Activated CD8-positive, alpha-beta memory T cell treated with anti-CD3 and anti-CD28 coated beads, Interleukin-2, amount 50 U/mL, for 1 hour (primary cell): ENCODE measurements around the gene ATF3.

Source experiments
- DNase-seq: peaks from one replicate; pipeline ENCODE4 v3.0.0-alpha.2; 2020; ENCODE audit errors: extremely low read depth

The ATF3 gene, protein sequence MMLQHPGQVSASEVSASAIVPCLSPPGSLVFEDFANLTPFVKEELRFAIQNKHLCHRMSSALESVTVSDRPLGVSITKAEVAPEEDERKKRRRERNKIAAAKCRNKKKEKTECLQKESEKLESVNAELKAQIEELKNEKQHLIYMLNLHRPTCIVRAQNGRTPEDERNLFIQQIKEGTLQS

DNA sequence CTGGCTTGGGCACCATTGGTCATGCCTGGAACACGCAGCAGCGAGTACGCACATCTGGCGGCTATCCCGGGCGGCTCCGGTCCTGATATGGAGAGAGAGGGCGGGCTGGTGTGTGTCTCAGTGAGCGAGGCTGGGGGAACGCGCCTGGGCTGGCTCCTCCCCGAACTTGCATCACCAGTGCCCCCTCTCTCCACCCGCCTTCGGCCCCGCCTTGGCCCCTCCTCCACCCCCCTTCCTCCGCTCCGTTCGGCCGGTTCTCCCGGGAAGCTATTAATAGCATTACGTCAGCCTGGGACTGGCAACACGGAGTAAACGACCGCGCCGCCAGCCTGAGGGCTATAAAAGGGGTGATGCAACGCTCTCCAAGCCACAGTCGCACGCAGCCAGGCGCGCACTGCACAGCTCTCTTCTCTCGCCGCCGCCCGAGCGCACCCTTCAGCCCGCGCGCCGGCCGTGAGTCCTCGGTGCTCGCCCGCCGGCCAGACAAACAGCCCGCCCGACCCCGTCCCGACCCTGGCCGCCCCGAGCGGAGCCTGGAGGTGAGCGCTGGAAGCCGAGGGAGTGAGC is at the start of gene ATF3:
ATF3 (plus strand) TSS at position 370 of the 567 bp plus-strand sequence. CDS start 6,261 bp downstream, outside the sequence.
- DNase-seq: peak; percentile 69

DNA sequence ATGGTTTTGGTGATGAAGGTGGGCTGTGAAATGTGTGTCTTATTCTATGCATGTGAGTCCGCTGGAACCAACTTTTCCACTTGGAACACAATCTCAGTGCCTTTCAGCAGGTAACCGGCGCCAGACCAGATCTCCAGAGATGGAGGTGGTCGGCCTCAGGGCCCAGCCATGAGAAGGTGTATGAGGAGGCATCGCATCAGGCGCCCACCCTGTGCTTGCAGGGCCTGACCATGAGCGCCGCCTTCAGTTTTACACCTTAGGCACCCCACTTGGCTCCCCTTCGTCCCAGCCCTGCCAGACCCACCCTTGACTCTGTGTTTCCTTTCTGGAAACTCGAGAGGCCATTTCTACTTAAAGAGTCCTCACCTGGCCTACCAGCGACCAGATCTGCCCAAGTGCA is 48.6 kb upstream of the ATF3 start:
- no peak for DNase-seq

DNA sequence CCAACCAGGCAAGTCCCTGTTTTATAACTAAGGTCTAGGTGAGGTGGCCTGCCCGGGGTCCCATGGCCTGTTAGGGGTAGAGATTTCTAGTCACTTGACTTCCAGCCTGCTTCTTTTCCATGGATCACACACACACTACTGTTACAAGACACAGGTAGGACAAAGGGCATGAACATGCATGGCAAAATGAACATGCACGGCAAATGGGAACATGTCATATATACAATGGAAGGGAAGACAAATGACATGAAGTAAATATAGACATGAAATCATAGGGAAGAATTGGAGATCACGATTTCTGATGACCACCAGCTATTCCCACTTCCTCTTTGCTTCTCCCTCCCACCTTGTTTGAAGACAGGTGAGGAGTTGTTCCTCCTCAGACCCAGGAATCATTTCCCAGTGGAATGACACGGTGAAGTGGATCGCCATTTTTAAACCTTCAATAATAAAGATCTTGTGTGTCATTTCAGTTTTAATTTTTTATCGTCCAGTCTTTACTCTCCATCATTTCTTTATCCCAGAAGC is 47.6 kb upstream of the ATF3 start:
- DNase-seq: no peak

DNA sequence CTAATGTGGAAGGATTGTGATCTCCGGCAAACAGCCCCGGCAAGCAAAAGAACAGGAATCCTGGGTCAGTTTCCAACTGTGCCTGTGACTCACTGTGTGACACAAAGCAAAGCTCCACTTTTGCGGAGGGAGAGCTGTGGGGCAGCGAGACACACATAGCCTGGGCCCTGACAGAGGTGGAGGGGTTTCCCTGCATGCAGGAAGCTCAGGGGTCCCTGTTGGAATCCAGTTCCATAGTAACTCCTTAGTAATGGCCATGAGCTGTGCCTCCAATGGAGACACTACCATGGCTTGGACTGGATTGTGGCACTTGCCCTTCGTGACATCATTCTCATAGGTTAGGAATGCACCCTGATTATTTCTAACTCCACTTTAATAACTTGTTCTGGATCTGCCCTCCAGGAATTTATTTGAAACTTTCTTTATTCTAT is 47.0 kb upstream of the ATF3 start:
- DNase-seq: no peak

DNA sequence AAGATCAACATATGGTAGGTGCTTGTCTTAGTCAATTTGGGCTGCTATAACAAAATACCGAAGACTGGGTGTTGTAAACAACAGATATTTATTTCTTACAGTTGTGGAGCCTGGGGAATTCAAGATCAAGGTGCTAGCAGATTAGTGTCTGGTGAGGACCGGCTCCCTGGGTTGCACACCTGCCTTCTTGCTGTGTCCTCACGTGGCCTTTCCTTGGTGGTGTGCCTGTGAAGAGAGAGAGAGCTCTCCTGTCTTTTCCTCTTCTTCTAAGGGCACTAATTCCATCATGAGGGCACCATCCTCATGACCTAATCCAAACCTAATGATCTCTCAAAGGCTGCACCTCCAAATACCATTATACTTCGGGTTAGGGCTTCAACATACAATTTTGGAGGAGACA is 45.8 kb upstream of the ATF3 start:
- DNase-seq: no peak

DNA sequence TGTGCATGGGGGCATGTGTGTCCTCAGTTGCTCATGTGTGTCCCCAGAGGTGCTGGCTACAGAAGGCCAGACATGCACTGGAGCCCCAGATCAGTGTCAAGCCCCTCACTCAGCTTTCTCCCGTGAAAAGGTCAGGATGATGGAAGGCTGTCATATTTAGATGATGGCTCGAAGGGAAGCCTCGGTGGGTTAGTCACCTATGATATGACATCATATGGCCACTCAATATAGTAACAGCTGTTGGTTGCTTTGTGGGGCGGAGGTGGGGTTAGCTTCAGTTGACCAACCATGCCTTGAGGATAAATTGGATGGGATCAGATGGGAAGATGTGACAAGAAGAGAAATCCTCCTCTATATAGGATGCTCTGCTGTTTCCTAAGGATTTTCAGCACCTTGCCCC is 43.5 kb upstream of the ATF3 start:
- DNase-seq: no peak

DNA sequence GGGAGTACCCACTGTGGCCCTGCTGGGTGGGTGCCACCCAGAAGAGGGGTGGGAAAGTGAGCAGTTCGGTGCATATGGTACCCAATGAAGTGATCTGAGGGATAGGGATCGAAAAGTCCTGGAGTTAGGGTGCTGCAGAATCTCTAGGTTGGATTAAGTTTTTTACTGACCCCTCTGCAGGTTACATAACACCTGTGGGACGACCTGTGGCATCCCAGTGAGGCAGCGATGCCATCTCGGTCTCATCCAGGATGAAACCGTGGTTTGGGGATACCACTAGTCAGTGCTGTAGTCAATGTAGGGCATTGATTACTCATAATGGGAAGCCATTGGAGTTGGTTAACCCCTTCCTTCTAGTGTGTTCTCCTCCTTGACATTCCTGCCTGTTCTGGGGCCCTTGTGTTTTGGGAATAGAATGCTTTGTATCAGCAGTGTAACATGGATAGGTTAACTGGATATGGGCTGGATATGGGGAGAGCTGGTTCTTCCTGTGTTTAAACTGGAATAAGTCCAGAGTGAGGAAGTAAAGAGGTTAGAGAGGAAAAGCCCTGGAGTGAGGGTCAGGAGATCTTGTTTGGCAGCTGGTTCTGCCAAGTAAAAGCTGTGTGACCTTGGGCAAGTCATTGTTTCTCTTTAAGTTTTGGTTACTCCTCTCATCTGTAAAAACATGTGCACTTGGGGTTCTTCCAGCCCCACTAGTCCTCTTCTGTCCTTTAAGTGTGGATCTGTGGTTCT is 42.8 kb upstream of the ATF3 start:
- no peak for DNase-seq

DNA sequence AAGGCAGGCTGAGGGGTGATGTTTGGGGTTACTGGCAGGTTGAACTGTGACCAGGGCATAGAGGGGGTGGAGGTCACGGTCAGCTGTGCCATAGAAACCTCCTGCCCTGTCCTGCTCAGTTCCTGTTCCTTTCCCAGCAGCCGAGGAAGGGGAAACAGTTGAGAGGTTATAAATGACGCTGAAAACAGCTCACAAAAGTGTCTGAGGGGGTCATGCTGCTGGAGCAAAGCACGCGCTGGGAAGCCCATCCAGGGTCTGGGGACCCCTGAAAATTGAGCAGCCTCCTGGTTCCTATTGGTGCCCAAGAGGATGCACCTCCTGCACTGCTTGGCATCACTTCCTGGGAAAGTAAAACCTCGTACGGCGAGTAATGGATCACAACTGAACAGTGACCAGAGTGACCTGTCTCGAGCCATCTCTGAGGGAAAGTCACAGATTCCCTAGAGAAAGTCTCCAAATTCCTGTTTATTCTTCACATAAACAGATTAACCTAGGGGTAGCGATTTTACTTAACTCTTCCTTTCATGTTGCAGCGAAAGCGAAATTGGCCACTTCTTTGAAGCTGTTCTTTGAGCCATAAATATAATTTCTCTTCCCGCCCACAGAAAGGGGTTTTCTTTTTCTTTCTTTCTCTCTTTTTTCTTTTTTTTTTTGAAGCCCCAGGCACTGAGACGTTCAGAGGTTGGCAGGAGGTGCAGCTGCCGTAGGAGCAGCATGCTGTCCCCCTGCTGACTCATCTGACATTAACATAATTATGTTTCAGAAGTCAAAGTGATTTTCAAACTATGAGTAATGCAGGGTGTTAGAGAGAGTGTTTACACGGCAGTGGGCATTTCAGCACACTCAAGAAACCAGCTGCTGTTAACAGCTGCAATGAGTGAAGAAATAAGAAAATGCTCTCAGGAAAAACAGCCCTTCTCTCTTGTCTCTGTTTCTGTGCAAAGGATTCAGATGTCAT is 41.8 kb upstream of the ATF3 start:
- peak; percentile 32 for DNase-seq

DNA sequence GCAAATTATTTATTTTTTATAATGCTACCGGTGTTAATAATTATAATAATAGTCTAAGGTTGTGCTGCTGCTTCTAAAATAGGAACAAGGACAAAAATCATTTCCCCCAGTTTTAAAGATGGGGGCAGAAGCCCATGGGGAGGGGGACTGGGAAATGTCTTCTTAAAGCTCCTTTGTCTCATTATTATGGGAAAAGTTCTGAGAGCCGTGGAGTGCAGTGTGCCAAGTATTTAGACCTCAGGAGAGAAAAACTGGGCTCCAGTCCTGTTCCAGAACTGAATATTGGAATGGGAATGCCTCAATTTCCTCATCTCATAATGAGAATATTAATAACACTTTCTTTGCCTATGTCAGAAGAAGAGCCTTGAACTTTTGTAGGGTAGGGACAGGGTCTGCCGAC is 40.9 kb upstream of the ATF3 start:
- no peak for DNase-seq

DNA sequence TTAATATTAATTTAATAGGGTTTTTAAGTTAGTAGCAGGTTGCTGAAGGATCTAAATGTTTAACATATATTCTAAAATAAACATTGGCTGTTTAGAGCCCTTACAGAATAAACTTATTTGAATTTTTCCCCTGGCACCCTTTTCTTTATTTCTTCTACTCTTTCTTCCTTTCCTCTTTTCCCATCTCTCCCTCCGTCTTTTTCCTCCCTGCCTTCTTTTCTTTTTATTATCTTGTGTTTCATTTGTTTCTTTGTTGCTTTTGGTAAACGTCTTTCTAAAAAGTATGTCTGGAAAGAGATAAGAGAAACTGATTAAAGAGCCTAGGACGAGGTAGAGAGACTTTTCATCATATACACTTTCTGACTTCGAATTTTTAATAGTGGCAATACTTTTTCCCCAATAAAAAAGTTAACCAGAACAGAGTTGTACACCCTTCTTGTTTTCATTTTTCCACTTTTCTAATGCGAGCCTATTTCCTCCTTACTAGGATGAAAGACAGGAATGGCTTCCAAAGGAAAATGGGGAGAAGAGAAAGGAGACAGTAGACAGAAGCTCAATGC is 39.5 kb upstream of the ATF3 start:
- no peak for DNase-seq

DNA sequence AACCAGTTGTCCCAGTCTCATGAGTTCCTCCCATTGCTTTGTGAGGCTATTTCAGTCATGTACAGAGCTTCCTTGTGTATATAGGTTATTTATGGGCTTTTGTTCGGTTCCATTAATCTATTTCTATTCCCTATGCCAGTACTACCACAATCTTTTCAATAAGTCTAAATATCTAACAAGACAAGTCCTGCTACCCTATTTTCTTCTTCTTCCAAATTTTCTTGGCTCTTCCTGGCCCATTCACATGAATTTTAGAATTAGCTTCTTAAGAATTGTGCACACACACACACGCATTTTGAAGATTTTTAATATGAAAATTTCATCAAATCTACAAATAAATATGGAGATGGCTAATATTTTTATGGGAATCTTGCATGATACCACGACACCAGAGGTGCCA is 33.8 kb upstream of the ATF3 start:
- DNase-seq: no peak

DNA sequence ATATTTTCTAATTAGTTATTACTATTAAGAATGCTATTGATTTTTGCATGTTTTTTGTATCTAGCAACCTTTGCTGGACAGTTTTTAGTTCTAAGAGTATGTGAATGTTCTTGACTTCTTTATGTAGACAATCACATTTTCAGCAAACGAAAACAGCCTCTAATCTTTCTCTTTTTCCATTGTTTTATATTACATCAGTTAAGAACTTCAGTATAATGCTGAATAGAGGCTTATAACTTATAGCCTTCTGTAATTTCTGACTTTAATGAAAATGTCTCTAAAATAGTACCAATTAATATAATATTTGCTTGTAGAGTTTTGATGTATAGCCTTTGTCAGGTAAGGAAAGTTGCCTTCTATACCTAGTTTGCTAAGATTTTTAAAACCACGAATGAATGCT is 33.2 kb upstream of the ATF3 start:
- no peak for DNase-seq

DNA sequence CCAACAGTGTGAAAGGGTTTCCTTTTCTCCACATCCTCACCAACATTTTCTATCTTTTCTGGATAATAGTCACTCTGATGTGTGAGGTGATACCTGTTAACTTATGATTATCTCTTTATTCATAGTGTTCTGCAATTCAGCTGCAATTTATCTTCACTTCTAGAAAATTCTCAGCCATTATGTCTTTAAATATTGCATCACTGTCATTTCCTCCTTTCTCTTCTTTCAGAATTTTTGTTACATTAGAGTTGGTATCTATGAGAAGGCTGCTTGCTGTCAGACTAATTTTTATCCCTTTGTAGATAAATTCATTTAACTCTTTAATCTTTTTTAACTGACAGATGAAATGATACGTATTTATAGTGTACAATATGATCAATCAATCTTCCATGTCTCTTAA is 30.5 kb upstream of the ATF3 start:
- DNase-seq: no peak

DNA sequence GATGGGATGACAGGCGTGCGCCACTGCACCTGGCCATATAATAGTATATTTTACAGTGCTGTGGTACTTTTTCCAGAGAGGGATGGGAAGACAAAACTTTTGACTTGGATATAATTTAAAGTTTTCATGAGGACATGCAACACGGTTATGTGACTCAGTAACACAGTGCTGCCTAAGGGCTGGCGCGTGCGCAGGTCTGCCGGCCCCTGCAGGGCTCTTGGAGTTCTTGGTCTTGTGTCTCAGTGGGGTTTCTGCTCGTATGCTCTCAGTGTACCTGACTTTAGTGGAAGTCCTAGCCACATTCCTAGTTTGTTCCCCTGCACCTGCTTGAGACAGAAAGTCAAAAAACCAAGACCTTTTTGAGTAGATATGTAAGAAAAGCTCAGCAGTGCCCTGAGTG is 27.5 kb upstream of the ATF3 start:
- DNase-seq: no peak

DNA sequence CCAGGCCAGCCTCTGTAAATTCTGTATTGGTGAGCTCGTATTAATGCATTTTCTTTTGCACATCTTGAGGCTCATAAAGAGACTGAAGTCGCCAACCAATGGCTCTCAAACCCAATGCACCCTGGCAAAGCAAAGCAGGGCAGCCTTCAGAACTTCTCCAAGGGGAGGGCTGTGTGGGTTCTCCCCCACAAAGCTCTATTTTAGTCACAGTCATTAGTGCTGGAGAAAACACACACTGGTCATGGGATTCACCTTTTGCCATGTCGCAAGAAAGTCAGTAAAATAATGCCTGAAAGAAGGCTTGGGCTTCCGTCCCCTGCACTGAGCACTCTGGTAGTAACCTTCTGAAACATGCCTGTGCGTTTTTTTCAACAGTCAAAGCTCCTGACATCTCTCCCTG is 26.3 kb upstream of the ATF3 start:
- DNase-seq: no peak

DNA sequence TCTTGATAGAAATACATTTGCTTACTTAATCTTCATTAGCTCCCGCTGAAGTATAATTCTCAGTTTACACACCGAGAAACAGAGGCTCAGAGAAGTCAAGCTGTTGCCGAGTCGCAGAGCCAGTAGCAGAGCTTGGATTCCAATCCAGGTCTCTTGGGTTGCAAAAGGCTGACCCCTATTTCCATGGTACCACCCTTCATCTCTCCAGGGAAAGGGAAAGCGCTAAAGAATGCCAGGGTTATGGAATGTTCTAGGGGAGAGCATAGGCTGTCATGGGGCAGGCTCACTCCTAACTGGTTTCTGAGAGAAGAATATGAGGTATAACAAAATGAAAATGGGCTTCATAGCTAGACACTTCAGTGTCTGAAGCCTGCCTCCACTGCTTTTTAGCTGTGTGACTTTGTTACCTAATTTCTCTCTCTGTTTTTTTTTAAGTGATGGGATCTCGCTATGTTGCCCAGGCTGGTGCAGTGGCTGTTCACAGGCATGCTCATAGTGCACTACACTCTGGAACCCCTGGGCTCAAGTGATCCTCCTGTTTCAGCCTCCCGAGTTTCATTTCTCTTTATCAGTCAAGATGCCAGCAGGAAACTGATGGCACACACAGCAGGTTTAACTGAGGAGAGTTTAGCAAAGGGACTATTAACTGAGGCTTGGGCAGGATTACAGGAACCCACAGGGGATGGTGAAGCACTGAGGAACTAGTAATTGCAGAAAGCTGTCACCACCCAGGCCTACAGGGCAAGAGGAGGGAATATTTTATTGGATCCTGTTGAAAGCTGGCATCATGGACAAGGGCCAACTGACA is 25.5 kb upstream of the ATF3 start:
- DNase-seq: no peak

DNA sequence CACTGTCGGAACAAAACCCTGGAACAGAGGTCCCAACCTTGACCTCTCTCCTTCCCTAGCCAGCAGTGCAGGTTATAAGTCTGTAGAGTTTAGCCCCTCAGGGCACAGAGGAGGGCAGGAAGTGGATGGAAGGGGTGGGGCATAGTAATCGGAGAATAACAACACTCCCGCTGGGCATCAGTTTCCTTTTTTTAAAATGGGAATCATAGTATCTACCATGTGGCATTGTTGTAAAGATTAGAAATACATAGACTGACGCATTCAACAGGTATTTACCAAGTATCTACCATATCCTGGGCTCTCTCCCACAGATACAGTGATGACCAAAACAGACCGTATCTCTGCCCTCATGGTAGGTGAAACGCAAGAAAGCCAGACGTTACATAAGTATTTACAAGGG is 24.9 kb upstream of the ATF3 start:
- DNase-seq: no peak

DNA sequence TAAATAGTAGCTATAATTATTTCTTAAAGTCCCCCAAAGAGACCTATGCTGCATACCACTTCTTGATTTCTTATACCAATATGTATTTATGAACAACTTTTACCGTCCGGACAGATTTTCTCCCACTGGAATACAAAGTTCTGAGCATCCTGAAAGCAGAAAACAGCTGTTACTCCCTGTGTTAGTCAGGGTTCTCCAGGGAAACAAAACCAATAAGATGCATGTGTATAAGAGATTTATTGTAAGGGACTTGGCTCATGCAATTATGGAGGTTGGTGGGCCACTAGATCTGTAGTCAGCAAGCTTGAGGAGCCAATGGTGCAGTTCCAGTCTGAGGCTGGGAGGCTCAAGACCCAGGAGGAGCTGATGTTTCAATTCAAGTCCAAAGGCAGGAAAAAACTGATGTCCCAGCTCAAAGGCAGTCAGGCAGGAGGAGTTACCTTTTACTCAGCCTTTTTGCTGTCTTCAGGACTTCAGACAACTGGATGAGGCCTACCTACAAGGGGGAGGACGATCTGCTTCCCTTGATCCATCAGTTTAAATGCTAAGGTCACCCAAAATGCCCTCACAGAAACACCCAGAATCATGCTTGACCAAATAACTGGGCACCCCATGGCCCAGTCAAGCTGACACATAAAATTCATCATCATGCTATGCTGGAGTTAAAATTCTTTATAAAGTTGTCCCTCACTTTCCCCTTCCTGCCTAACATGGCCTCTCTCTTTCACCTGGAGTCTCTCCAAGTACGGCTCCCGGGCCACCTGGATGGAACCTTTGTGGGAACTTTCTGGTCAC is 24.3 kb upstream of the ATF3 start:
- no peak for DNase-seq

DNA sequence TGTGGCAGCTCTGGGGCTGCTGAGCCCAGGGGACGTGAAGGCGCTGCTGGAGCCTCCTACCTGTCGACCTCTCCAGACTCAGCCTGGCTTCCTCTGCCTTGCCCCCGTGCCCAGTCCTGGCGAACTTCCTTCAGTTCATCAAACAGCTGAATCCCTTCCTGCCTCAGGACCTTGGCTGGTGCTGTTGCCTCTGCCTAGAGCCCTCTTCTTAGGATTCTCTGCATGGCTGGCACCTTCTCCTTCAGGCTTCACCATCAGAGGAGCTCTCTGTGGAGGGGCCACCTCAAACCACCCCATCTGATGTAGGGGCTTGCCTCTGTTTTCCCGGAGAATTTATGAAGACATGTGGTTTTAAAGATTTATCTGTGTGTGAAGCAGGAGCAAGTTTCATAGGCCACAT is 23.4 kb upstream of the ATF3 start:
- no peak for DNase-seq
